Hepatocyte (in vitro differentiated cells): ENCODE measurements around the gene SARDH. TPM values are rescaled to one million over a fixed set of nuclear protein-coding genes. Genes with fewer than 3 reads are reported as not detected.

Source experiments
- DNase-seq: peaks from one replicate; pipeline ENCODE4 v3.0.0-alpha.2; 2016; ENCODE audit warnings: low spot score
- H2AFZ ChIP-seq: fragments of 200-600 bp; sonication (generic); 2 replicates; pipeline ENCODE4 v1.6.0; 2016; ENCODE audit warnings: antibody characterized with exemption, mild to moderate bottlenecking
- H3K27ac ChIP-seq: fragments of 200-600 bp; sonication (generic); 2 replicates; pipeline ENCODE4 v1.5.1; 2016; ENCODE audit warnings: mild to moderate bottlenecking
- H3K27me3 ChIP-seq: fragments of 200-600 bp; sonication (generic); 2 replicates; pipeline ENCODE4 v1.6.1; 2016
- H3K36me3 ChIP-seq: fragments of 200-600 bp; sonication (generic); replicated peaks from 2 replicates; pipeline ENCODE4 v1.5.1; 2016; ENCODE audit warnings: low read depth; ENCODE audit not compliant: insufficient read depth
- H3K4me1 ChIP-seq: fragments of 200-600 bp; sonication (generic); 2 replicates; pipeline ENCODE4 v1.5.1; 2016; ENCODE audit warnings: mild to moderate bottlenecking, moderate library complexity; ENCODE audit not compliant: insufficient read depth
- H3K4me2 ChIP-seq: fragments of 200-600 bp; sonication (generic); 2 replicates; pipeline ENCODE4 v1.6.0; 2016
- H3K4me3 ChIP-seq: fragments of 200-600 bp; sonication (generic); 2 replicates; pipeline ENCODE4 v1.5.1; 2016; ENCODE audit warnings: mild to moderate bottlenecking
- H3K79me2 ChIP-seq: fragments of 200-600 bp; sonication (generic); 2 replicates; pipeline ENCODE4 v1.6.0; 2017; ENCODE audit warnings: mild to moderate bottlenecking
- H3K9me2 ChIP-seq: fragments of 200-600 bp; sonication (generic); replicated peaks from 2 replicates; pipeline ENCODE4 v1.6.0; 2017; ENCODE audit warnings: mild to moderate bottlenecking; ENCODE audit not compliant: insufficient read depth
- H3K9me3 ChIP-seq: fragments of 200-600 bp; sonication (generic); 2 replicates; pipeline ENCODE4 v1.5.1; 2016; ENCODE audit warnings: low read depth, mild to moderate bottlenecking
- H4K20me1 ChIP-seq: fragments of 200-600 bp; sonication (generic); 2 replicates; pipeline ENCODE4 v1.6.0; 2016; ENCODE audit warnings: mild to moderate bottlenecking; ENCODE audit not compliant: insufficient read depth, poor library complexity, severe bottlenecking
- EZH2 ChIP-seq: fragments of 200-600 bp; sonication (generic); IDR thresholded peaks from 2 replicates; pipeline ENCODE4 v1.6.1; 2016; ENCODE audit warnings: antibody characterized with exemption, mild to moderate bottlenecking, borderline replicate concordance
- EZH2phosphoT487 ChIP-seq: fragments of 200-600 bp; sonication (generic); IDR thresholded peaks from one replicate; pipeline ENCODE4 v1.6.1; 2018; ENCODE audit warnings: antibody characterized with exemption, mild to moderate bottlenecking, low read depth, moderate library complexity; ENCODE audit not compliant: unreplicated experiment, severe bottlenecking
- WGBS: methylation state at CpG from one replicate; pipeline ENCODE4 v1.1.6; 2016; ENCODE audit warnings: low lambda C conversion rate; ENCODE audit errors: missing lambda C conversion rate; 5-methylcytosine and 5-hydroxymethylcytosine counted together
- polyA plus RNA-seq: library from polyadenylated mRNA; unstranded; fragments of >200 nt; fragmentation: Nextera tagmentation; extraction: Ambion mirVana; gene quantifications from 2 replicates; pipeline ENCODE4 v1.2.1, GENCODE V29; 2016
- total RNA-seq: library from RNA; depleted of rRNA; stranded (reverse); fragments of >200 nt; gene quantifications from 2 replicates; pipeline ENCODE4 v1.2.3, GENCODE V29; 2014
- TF ChIP-seq, protein P1 (sequence below): fragments of 200-600 bp; sonication (generic); IDR thresholded peaks from 2 replicates; pipeline ENCODE4 v1.5.1; 2016; ENCODE audit warnings: antibody characterized with exemption, mild to moderate bottlenecking; ENCODE audit not compliant: poor library complexity

The SARDH gene
- total and polyA plus RNA-seq, 2 experiments from 2014 or later: 7.5 to 9.8 TPM

DNA sequence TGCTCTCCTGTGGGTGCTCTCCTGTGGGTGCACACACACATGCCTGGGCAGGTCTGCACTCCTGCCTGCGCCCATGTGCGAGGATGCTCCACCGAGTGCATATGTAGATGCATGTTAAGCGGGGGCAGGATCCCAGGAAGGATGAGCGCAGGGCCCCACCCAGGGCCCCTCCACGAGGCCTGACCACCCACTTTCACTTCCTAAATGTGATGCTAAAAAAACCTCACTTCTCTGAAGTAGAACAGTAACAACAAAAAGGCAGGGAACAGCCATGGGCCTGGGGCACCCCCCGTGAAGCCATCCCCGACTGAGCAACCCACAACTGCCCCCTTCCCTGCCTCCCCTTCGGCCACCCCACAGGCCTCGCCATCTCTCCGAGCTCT is 48.2 kb upstream of the SARDH start:
- Histone ChIP-seq H3K4me2 (no peak overlapping the region), H3K9me2 (no peaks in the 10 kb centered on the region), H3K27ac (no peak overlapping the region), H3K4me1 (peaks cover 4% of the 10 kb centered on the region), H4K20me1 (no peaks in the 10 kb centered on the region), H3K27me3 (no peaks in the 10 kb centered on the region), H3K36me3 (no peaks in the 10 kb centered on the region), H3K79me2 (no peaks in the 10 kb centered on the region), H3K9me3 (no peaks in the 10 kb centered on the region), H2AFZ (no peak overlapping the region), H3K4me3 (no peak overlapping the region)
- no peak for DNase-seq
- WGBS: 97% methylated on average over 10 of the region's 11 CpGs
- TF ChIP-seq EZH2: no peak
- no peak for TF ChIP-seq EZH2phosphoT487
- TF ChIP-seq, protein P1, sequence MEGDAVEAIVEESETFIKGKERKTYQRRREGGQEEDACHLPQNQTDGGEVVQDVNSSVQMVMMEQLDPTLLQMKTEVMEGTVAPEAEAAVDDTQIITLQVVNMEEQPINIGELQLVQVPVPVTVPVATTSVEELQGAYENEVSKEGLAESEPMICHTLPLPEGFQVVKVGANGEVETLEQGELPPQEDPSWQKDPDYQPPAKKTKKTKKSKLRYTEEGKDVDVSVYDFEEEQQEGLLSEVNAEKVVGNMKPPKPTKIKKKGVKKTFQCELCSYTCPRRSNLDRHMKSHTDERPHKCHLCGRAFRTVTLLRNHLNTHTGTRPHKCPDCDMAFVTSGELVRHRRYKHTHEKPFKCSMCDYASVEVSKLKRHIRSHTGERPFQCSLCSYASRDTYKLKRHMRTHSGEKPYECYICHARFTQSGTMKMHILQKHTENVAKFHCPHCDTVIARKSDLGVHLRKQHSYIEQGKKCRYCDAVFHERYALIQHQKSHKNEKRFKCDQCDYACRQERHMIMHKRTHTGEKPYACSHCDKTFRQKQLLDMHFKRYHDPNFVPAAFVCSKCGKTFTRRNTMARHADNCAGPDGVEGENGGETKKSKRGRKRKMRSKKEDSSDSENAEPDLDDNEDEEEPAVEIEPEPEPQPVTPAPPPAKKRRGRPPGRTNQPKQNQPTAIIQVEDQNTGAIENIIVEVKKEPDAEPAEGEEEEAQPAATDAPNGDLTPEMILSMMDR: no peak

DNA sequence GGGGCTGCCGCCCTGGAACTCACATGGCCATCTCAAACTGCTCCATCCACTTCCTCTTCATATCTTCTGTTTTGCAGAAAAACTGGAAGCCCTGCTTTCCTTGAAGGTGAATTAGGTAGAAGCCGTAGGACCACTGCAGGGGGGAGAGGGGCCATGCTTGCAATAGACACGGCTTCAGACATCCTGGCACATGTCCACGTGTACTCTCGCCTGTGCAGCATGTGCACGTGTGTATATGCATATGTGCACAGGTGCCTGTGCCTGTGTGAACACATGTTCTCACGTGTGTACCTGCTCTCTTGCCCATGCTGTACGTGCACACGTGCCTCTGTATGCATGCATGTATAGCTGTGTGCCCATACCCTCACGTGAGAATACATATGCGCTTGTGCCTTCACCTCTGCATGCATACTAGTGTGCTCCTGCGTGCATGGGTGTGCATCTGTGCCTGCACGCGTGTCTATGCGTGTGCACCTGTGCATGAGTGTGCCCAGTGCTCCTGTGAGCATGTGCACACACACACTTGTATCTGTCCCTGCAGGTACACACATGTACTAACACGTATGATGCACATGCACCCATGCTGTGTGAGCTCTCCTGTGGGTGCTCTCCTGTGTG is 47.7 kb upstream of the SARDH start:
- DNase-seq: no peak
- Histone ChIP-seq H2AFZ (no peak overlapping the region), H3K4me3 (no peak overlapping the region), H3K27me3 (no peaks in the 10 kb centered on the region), H3K36me3 (no peaks in the 10 kb centered on the region), H3K79me2 (no peaks in the 10 kb centered on the region), H3K27ac (no peak overlapping the region), H3K4me1 (peaks cover 4% of the 10 kb centered on the region), H4K20me1 (no peaks in the 10 kb centered on the region), H3K4me2 (no peak overlapping the region), H3K9me3 (no peaks in the 10 kb centered on the region), H3K9me2 (no peaks in the 10 kb centered on the region)
- TF ChIP-seq EZH2 (no peak), EZH2phosphoT487 (no peak)
- TF ChIP-seq, protein P1: no peak
- 98% methylated on average over 16 of the region's 16 CpGs for WGBS

DNA sequence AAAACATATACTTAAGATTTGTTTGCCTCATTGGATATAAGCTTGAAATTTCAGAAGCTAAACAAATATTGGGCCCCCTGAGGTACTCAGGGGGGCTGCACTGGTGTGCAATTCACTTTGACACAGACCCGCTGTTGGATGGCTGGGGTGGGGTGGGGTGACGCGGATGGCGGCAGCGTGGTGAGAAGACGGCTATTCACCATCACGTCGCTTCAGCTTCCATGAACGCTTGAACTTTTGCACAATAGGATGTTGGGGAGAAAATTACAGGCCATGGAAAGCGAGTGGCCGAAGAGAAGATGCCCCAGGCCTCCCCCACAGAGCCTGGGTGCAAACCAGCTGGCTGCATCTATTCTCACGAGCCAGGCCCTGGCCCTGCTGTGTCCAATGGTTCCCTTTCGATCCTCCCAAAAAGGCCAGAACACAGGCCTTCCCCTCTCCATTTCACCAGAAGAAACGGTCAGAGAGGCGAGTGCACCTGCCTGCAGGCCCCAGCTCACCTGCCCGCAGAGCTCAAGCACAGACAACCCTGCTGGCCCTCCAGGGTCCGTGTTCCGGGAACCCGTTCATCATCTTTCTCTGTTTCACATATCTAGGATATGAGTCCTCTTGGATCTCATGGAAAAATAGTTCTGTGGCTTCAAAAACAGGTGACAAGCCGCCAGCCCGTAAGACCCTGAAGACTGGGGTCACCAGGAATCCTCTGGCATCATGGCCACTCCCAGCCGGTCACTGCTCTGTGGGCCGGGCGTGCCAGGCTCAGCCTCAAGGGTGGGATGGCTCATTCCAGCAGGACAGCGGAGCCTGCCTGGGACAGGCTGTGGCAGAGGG is 46.8 kb upstream of the SARDH start:
- H3K9me3 ChIP-seq: no peaks in the 10 kb centered on the region
- no peak for DNase-seq
- no peak overlapping the region for H3K4me2 ChIP-seq
- H2AFZ ChIP-seq: no peak overlapping the region
- H4K20me1 ChIP-seq: no peaks in the 10 kb centered on the region
- H3K27ac ChIP-seq: no peak overlapping the region
- TF ChIP-seq, protein P1: no peak
- TF ChIP-seq EZH2phosphoT487 (no peak), EZH2 (no peak)
- H3K79me2 ChIP-seq: no peaks in the 10 kb centered on the region
- no peaks in the 10 kb centered on the region for H3K9me2 ChIP-seq
- no peak overlapping the region for H3K4me3 ChIP-seq
- H3K4me1 ChIP-seq: peaks cover 4% of the 10 kb centered on the region
- no peaks in the 10 kb centered on the region for H3K36me3 ChIP-seq
- no peaks in the 10 kb centered on the region for H3K27me3 ChIP-seq
- 97% methylated on average over 25 of the region's 25 CpGs for WGBS
